H1 (cell line): ENCODE data around the gene EIF2S3B. TPM values are rescaled to one million over a fixed set of nuclear protein-coding genes. Genes with fewer than 3 reads are reported as not detected.

Experiments used
- EZH2 ChIP-seq: fragments of 200-600 bp; sonication (generic); IDR thresholded peaks from 2 replicates; pipeline ENCODE4 v1.7.1; 2012; ENCODE audit warnings: low read depth, mild to moderate bottlenecking, moderate library complexity, low read length, inconsistent platforms; ENCODE audit not compliant: severe bottlenecking
- SAP30 ChIP-seq: fragments of 300-600 bp; sonication (generic); IDR thresholded peaks from 2 replicates; pipeline ENCODE4 v1.7.1; 2012; ENCODE audit warnings: low read length, moderate library complexity, mild to moderate bottlenecking, inconsistent platforms; ENCODE audit not compliant: insufficient read depth, insufficient replicate concordance
- SP2 ChIP-seq: IDR thresholded peaks from 2 replicates; pipeline ENCODE4 v1.6.1; 2012; ENCODE audit warnings: mild to moderate bottlenecking, low read length, inconsistent platforms
- polyA plus RNA-seq, 7 experiments: library from polyadenylated mRNA; depleted of rRNA in 3 of 7; stranded (reverse) in 5 of 7; unstranded in 2 of 7; fragments of >200 nt in 5 of 7; fragments of 200-250 nt in 2 of 7; gene quantifications; 1 replicate in 5 of 7; 2 replicates in 1 of 7; 4 replicates in 1 of 7; pipeline versions ENCODE4 v1.2.1 to v1.2.3, GENCODE V29; 2011 to 2013; ENCODE audit warnings: missing spikeins in 2 of 7, mixed read lengths in 2 of 7
- total RNA-seq: library from RNA; stranded (reverse); fragmentation: NEBNext Ultra II Directional; extraction: Animal tissue kit (Norgen Biotek cat#: 25700); gene quantifications from 2 replicates; pipeline ENCODE4 v1.2.1, GENCODE V29; 2021
- TF ChIP-seq, protein P1 (sequence below): IDR thresholded peaks from 2 replicates; pipeline ENCODE4 v1.6.1; 2012; ENCODE audit warnings: low read length, inconsistent platforms

Gene EIF2S3B
- total and polyA plus RNA-seq, 2 of the 8 experiments (the other 6 are each of a cell fraction or from before 2014, with no cell fraction given) = 3.1 to 6.7 TPM

DNA sequence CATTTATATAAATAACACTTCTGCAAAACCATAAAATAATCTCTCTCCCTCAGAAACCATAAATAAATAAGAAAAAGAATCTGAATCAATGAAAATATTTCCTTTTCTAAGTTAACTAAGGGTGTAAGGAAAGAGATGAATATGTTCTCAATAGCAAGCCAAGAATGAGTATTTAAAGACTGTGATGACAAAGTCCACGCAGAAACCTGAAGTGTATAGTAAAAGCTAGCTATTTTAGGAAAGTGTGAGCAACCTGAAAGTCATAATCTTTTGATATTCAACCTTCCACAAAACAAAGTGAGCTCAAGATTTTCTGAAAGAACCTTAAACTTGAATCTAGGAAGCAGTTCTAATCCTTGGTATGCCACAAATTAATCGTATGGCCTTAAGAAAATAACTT lies 15.9 kb downstream of the EIF2S3B start (continued):
- TF ChIP-seq, protein P1, sequence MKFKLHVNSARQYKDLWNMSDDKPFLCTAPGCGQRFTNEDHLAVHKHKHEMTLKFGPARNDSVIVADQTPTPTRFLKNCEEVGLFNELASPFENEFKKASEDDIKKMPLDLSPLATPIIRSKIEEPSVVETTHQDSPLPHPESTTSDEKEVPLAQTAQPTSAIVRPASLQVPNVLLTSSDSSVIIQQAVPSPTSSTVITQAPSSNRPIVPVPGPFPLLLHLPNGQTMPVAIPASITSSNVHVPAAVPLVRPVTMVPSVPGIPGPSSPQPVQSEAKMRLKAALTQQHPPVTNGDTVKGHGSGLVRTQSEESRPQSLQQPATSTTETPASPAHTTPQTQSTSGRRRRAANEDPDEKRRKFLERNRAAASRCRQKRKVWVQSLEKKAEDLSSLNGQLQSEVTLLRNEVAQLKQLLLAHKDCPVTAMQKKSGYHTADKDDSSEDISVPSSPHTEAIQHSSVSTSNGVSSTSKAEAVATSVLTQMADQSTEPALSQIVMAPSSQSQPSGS = no peak
- TF ChIP-seq EZH2 (no peak), SAP30 (no peak), SP2 (no peak)
